HepG2 (cell line): ENCODE results near the gene MEX3A. TPM values are rescaled to one million over a fixed set of nuclear protein-coding genes. Genes with fewer than 3 reads are reported as not detected.
A peak's percentile ranks its signal among the peaks of the same experiment; 100 is the strongest.

ENCODE experiments used
- ADNP ChIP-seq: sonication (generic); formaldehyde crosslinking; IDR thresholded peaks from 2 replicates; pipeline ENCODE4 v1.4.0; 2020; ENCODE audit warnings: missing genetic modification reagents
- AHR ChIP-seq: IDR thresholded peaks from 2 replicates; pipeline ENCODE4 v1.6.1; 2018; ENCODE audit warnings: missing genetic modification reagents, missing compliant biosample characterization
- ARNTL ChIP-seq: sonication (generic); formaldehyde crosslinking; IDR thresholded peaks from 2 replicates; pipeline ENCODE4 v1.4.0; 2020; ENCODE audit warnings: mild to moderate bottlenecking, missing genetic modification reagents
- ATM ChIP-seq: fragments of 450-650 bp; IDR thresholded peaks from 2 replicates; pipeline ENCODE4 v1.7.1; 2017; ENCODE audit warnings: mild to moderate bottlenecking, borderline replicate concordance
- GABPB1 ChIP-seq: IDR thresholded peaks from 2 replicates; pipeline ENCODE4 v1.6.1; 2016; ENCODE audit warnings: mild to moderate bottlenecking, missing genetic modification reagents, moderate library complexity, missing compliant biosample characterization
- KLF6 ChIP-seq: IDR thresholded peaks from 2 replicates; pipeline ENCODE4 v1.8.0; 2016; ENCODE audit warnings: missing biosample characterization, missing genetic modification reagents
- MTA1 ChIP-seq: sonication (generic); formaldehyde crosslinking; IDR thresholded peaks from 2 replicates; pipeline ENCODE4 v1.4.0; 2020; ENCODE audit warnings: missing genetic modification reagents, mild to moderate bottlenecking, borderline replicate concordance
- SIN3A ChIP-seq: IDR thresholded peaks from 2 replicates; pipeline ENCODE4 v1.6.1; 2011; ENCODE audit warnings: low read depth, mild to moderate bottlenecking, control low read depth, low read length, borderline replicate concordance
- SMAD9 ChIP-seq: sonication (generic); formaldehyde crosslinking; IDR thresholded peaks from 2 replicates; pipeline ENCODE4 v1.5.1; 2020; ENCODE audit warnings: mild to moderate bottlenecking, missing genetic modification reagents
- SOX5 ChIP-seq: IDR thresholded peaks from 2 replicates; pipeline ENCODE4 v1.6.1; 2016; ENCODE audit warnings: borderline replicate concordance
- ZBTB38 ChIP-seq: sonication (generic); formaldehyde crosslinking; IDR thresholded peaks from 2 replicates; pipeline ENCODE4 v1.5.1; 2020; ENCODE audit warnings: mild to moderate bottlenecking, missing genetic modification reagents
- ZFP82 ChIP-seq: sonication (generic); formaldehyde crosslinking; IDR thresholded peaks from 2 replicates; pipeline ENCODE4 v1.5.1; 2020; ENCODE audit warnings: mild to moderate bottlenecking, missing genetic modification reagents, borderline replicate concordance
- ZNF367 ChIP-seq: sonication (generic); formaldehyde crosslinking; IDR thresholded peaks from 2 replicates; pipeline ENCODE4 v1.4.0; 2020; ENCODE audit warnings: missing genetic modification reagents, borderline replicate concordance
- ZNF576 ChIP-seq: sonication (generic); formaldehyde crosslinking; IDR thresholded peaks from 2 replicates; pipeline ENCODE4 v1.4.0; 2020; ENCODE audit warnings: mild to moderate bottlenecking, missing genetic modification reagents
- ZNF598 ChIP-seq: sonication (generic); formaldehyde crosslinking; IDR thresholded peaks from 2 replicates; pipeline ENCODE4 v1.5.1; 2020; ENCODE audit warnings: mild to moderate bottlenecking, missing genetic modification reagents, borderline replicate concordance
- ZNF614 ChIP-seq: IDR thresholded peaks from 2 replicates; pipeline ENCODE4 v1.6.1; 2018; ENCODE audit warnings: missing biosample characterization, missing genetic modification reagents, inconsistent platforms, borderline replicate concordance
- ZNF772 ChIP-seq: sonication (generic); formaldehyde crosslinking; IDR thresholded peaks from 2 replicates; pipeline ENCODE4 v1.5.0; 2020; ENCODE audit warnings: mild to moderate bottlenecking, missing genetic modification reagents
- polyA plus RNA-seq, 8 experiments: library from polyadenylated mRNA; depleted of rRNA in 3 of 8; stranded (reverse) in 7 of 8; unstranded in 1 of 8; fragments of >200 nt; fragmentation: Illumina TruSeq in 4 of 8; extraction: Trizol in 4 of 8; gene quantifications; 2 replicates each; pipeline versions ENCODE4 v1.2.1 to v1.2.3, GENCODE V29; 2011 to 2016; ENCODE audit warnings: low read depth in 4 of 8, missing spikeins in 1 of 8, mixed read lengths in 1 of 8; ENCODE audit not compliant: insufficient read depth in 1 of 8
- total RNA-seq, 5 experiments: library from RNA; depleted of rRNA; stranded (reverse); fragments of >200 nt; fragmentation: Illumina TruSeq; extraction: Trizol; gene quantifications; 2 replicates each; pipeline ENCODE4 v1.2.3, GENCODE V29; 2016; ENCODE audit warnings: low read depth in 1 of 5
- TF ChIP-seq, protein P1 (sequence below): sonication (generic); formaldehyde crosslinking; conservative IDR thresholded peaks from 2 replicates; pipeline ENCODE4 v1.4.0; 2020; ENCODE audit warnings: missing genetic modification reagents
- TF ChIP-seq, protein P2 (sequence below): sonication (generic); formaldehyde crosslinking; IDR thresholded peaks from 2 replicates; pipeline ENCODE4 v1.4.0; 2020; ENCODE audit warnings: mild to moderate bottlenecking, missing genetic modification reagents
- TF ChIP-seq, protein P3 (sequence below): sonication (generic); formaldehyde crosslinking; IDR thresholded peaks from 2 replicates; pipeline ENCODE4 v1.8.1; 2023; ENCODE audit warnings: mild to moderate bottlenecking, missing genetic modification reagents, borderline replicate concordance
- TF ChIP-seq, protein P4 (sequence below): fragments of 450-650 bp; IDR thresholded peaks from 2 replicates; pipeline ENCODE4 v1.6.1; 2017
- TF ChIP-seq, protein P5 (sequence below): sonication (generic); formaldehyde crosslinking; IDR thresholded peaks from 2 replicates; pipeline ENCODE4 v1.9.0; 2022; ENCODE audit warnings: missing genetic modification reagents, mild to moderate bottlenecking, borderline replicate concordance

Gene MEX3A
- total and polyA plus RNA-seq, 2 of the 13 experiments (the other 11 are each of a cell fraction or from before 2014, with no cell fraction given), result 7.6 to 9.1 TPM

- TF ChIP-seq, protein P1, sequence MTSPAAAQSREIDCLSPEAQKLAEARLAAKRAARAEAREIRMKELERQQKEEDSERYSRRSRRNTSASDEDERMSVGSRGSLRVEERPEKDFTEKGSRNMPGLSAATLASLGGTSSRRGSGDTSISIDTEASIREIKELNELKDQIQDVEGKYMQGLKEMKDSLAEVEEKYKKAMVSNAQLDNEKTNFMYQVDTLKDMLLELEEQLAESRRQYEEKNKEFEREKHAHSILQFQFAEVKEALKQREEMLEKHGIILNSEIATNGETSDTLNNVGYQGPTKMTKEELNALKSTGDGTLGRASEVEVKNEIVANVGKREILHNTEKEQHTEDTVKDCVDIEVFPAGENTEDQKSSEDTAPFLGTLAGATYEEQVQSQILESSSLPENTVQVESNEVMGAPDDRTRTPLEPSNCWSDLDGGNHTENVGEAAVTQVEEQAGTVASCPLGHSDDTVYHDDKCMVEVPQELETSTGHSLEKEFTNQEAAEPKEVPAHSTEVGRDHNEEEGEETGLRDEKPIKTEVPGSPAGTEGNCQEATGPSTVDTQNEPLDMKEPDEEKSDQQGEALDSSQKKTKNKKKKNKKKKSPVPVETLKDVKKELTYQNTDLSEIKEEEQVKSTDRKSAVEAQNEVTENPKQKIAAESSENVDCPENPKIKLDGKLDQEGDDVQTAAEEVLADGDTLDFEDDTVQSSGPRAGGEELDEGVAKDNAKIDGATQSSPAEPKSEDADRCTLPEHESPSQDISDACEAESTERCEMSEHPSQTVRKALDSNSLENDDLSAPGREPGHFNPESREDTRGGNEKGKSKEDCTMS (CRISPR knock-in tag), result no peak
- TF ChIP-seq, protein P2, sequence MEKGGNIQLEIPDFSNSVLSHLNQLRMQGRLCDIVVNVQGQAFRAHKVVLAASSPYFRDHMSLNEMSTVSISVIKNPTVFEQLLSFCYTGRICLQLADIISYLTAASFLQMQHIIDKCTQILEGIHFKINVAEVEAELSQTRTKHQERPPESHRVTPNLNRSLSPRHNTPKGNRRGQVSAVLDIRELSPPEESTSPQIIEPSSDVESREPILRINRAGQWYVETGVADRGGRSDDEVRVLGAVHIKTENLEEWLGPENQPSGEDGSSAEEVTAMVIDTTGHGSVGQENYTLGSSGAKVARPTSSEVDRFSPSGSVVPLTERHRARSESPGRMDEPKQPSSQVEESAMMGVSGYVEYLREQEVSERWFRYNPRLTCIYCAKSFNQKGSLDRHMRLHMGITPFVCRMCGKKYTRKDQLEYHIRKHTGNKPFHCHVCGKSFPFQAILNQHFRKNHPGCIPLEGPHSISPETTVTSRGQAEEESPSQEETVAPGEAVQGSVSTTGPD (CRISPR knock-in tag), result 0 out of 2 replicates have a peak, but pooled peaks have one; percentile 32
- 0 out of 2 replicates have a peak, but pooled peaks have one; percentile 33 for TF ChIP-seq KLF6 (CRISPR knock-in tag)
- peak; percentile 52; the same call in 1 of the 2 replicates for TF ChIP-seq AHR (CRISPR knock-in tag)
- no peak for TF ChIP-seq ZFP82
- no peak; the same call in 1 of the 2 replicates for TF ChIP-seq ADNP (CRISPR knock-in tag)
- TF ChIP-seq ZNF598 (CRISPR knock-in tag), result no peak
- TF ChIP-seq ATM, result no peak
- peak; percentile 83; the same call in 1 of the 2 replicates for TF ChIP-seq ZNF614 (CRISPR knock-in tag)
- peak; percentile 94; the same call in 1 of the 2 replicates for TF ChIP-seq SOX5 (CRISPR knock-in tag)
- TF ChIP-seq, protein P3, sequence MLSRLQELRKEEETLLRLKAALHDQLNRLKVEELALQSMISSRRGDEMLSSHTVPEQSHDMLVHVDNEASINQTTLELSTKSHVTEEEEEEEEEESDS (CRISPR knock-in tag), result no peak
- TF ChIP-seq SMAD9, result no peak
- peak; percentile 91 for TF ChIP-seq MTA1
- TF ChIP-seq ZNF576 (CRISPR knock-in tag), result no peak
- peak; percentile 74; the same call in 1 of the 2 replicates for TF ChIP-seq ZBTB38 (CRISPR knock-in tag)
- 0 out of 2 replicates have a peak, but pooled peaks have one; percentile 22 for TF ChIP-seq SIN3A
- TF ChIP-seq ZNF367, result no peak
- TF ChIP-seq, protein P4, sequence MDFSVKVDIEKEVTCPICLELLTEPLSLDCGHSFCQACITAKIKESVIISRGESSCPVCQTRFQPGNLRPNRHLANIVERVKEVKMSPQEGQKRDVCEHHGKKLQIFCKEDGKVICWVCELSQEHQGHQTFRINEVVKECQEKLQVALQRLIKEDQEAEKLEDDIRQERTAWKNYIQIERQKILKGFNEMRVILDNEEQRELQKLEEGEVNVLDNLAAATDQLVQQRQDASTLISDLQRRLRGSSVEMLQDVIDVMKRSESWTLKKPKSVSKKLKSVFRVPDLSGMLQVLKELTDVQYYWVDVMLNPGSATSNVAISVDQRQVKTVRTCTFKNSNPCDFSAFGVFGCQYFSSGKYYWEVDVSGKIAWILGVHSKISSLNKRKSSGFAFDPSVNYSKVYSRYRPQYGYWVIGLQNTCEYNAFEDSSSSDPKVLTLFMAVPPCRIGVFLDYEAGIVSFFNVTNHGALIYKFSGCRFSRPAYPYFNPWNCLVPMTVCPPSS, result no peak
- TF ChIP-seq, protein P5, sequence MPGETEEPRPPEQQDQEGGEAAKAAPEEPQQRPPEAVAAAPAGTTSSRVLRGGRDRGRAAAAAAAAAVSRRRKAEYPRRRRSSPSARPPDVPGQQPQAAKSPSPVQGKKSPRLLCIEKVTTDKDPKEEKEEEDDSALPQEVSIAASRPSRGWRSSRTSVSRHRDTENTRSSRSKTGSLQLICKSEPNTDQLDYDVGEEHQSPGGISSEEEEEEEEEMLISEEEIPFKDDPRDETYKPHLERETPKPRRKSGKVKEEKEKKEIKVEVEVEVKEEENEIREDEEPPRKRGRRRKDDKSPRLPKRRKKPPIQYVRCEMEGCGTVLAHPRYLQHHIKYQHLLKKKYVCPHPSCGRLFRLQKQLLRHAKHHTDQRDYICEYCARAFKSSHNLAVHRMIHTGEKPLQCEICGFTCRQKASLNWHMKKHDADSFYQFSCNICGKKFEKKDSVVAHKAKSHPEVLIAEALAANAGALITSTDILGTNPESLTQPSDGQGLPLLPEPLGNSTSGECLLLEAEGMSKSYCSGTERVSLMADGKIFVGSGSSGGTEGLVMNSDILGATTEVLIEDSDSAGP (CRISPR knock-in tag), result peak; percentile 87
- TF ChIP-seq ARNTL (CRISPR knock-in tag), result peak; percentile 72; the same call in 1 of the 2 replicates
- peak; percentile 89 for TF ChIP-seq ZNF772 (CRISPR knock-in tag)
- peak; percentile 46; the same call in 1 of the 2 replicates for TF ChIP-seq GABPB1
These were observed 47.7 kb upstream of the MEX3A start (continued) for GRCh38 chr1:156129687-156130577.
